NCI-H1417 treated with DMSO at 0.1 percent for 48 hours (cell line): ENCODE measurements around the gene EEF1A2.

Experiments used
- DNase-seq: peaks from one replicate; lab custom pipeline; 2025; lab: John Stamatoyannopoulos, UW

Gene EEF1A2

GRCh38 chr20:63499338-63499969 is 571 bp upstream of the EEF1A2 start:
- no peak for DNase-seq

- no peak for DNase-seq
Observed at GRCh38 chr20:63497946-63498935, 642 bp downstream of the EEF1A2 start.

GRCh38 chr20:63497138-63497945 is 1.5 kb downstream of the EEF1A2 start:
- no peak for DNase-seq

- no peak for DNase-seq
Observed at GRCh38 chr20:63496596-63497120, 2.2 kb downstream of the EEF1A2 start.

- DNase-seq, result no peak
Observed at GRCh38 chr20:63495741-63496595, 2.9 kb downstream of the EEF1A2 start.

GRCh38 chr20:63495167-63495720 is 3.6 kb downstream of the EEF1A2 start:
- DNase-seq, result no peak

GRCh38 chr20:63494420-63495166 is 4.3 kb downstream of the EEF1A2 start:
- DNase-seq, result no peak

- DNase-seq, result no peak
Observed at GRCh38 chr20:63494084-63494419, 4.8 kb downstream of the EEF1A2 start.

- no peak for DNase-seq
Observed at GRCh38 chr20:63493563-63494020, 5.3 kb downstream of the EEF1A2 start.

GRCh38 chr20:63492982-63493381 is 5.9 kb downstream of the EEF1A2 start:
- no peak for DNase-seq

- DNase-seq, result no peak
Observed at GRCh38 chr20:63492518-63492917, 6.4 kb downstream of the EEF1A2 start.

GRCh38 chr20:63491635-63492230 is 7.2 kb downstream of the EEF1A2 start:
- no peak for DNase-seq

- no peak for DNase-seq
Observed at GRCh38 chr20:63491078-63491477, 7.8 kb downstream of the EEF1A2 start.

GRCh38 chr20:63490416-63490815 is 8.5 kb downstream of the EEF1A2 start:
- DNase-seq, result no peak

GRCh38 chr20:63488315-63489251 is 10.3 kb downstream of the EEF1A2 start:
- DNase-seq, result no peak

GRCh38 chr20:63487781-63488241 is 11.1 kb downstream of the EEF1A2 start:
- DNase-seq, result no peak

- no peak for DNase-seq
Observed at GRCh38 chr20:63487116-63487764, 11.6 kb downstream of the EEF1A2 start.

GRCh38 chr20:63486300-63486855 is 12.5 kb downstream of the EEF1A2 start:
- DNase-seq, result no peak
